GM23338 (cell line): ENCODE data around the gene RFX7. TPM values are rescaled to one million over a fixed set of nuclear protein-coding genes. Genes with fewer than 3 reads are reported as not detected.

Experiments
- ATAC-seq: fragments of 200-7000 bp; cut with Tn5 transposase; 3 replicates; pipeline ENCODE4 v1.9.1; 2020
- DNase-seq: peaks from one replicate; pipeline ENCODE4 v3.0.0-alpha.2; 2015; ENCODE audit warnings: low spot score
- H2AFZ ChIP-seq: fragments of 200-600 bp; sonication (generic); 2 replicates; pipeline ENCODE4 v1.8.0; 2016; ENCODE audit warnings: antibody characterized with exemption, mild to moderate bottlenecking, moderate library complexity
- H3F3A ChIP-seq: fragments of 200-600 bp; sonication (generic); replicated peaks from 2 replicates; pipeline ENCODE4 v1.8.0; 2017; ENCODE audit warnings: antibody characterized with exemption, mixed run types, low read depth
- H3K27ac ChIP-seq: fragments of 200-600 bp; sonication (generic); 2 replicates; pipeline ENCODE4 v1.6.1; 2016; ENCODE audit warnings: low read depth
- H3K27me3 ChIP-seq: fragments of 200-600 bp; sonication (generic); 2 replicates; pipeline ENCODE4 v1.8.0; 2016; ENCODE audit warnings: mild to moderate bottlenecking, mixed run types, moderate library complexity; ENCODE audit not compliant: insufficient read depth
- H3K36me3 ChIP-seq: fragments of 200-600 bp; sonication (generic); 2 replicates; pipeline ENCODE4 v1.8.0; 2016; ENCODE audit warnings: mild to moderate bottlenecking; ENCODE audit not compliant: insufficient read depth
- H3K4me1 ChIP-seq: fragments of 200-600 bp; sonication (generic); 2 replicates; pipeline ENCODE4 v1.8.0; 2016; ENCODE audit warnings: mild to moderate bottlenecking, moderate library complexity; ENCODE audit not compliant: insufficient read depth
- H3K4me2 ChIP-seq: fragments of 200-600 bp; sonication (generic); 2 replicates; pipeline ENCODE4 v1.7.1; 2017; ENCODE audit warnings: mixed run types
- H3K4me3 ChIP-seq: fragments of 200-600 bp; sonication (generic); 2 replicates; pipeline ENCODE4 v1.6.1; 2016; ENCODE audit warnings: mixed run types
- H3K79me2 ChIP-seq: fragments of 200-600 bp; sonication (generic); replicated peaks from 2 replicates; pipeline ENCODE4 v1.8.0; 2017; ENCODE audit warnings: mild to moderate bottlenecking; ENCODE audit not compliant: insufficient read depth
- H3K9me2 ChIP-seq: fragments of 200-600 bp; sonication (generic); 2 replicates; pipeline ENCODE4 v1.8.0; 2017; ENCODE audit not compliant: insufficient read depth
- H4K20me1 ChIP-seq: fragments of 200-600 bp; sonication (generic); replicated peaks from 2 replicates; pipeline ENCODE4 v1.8.0; 2017; ENCODE audit warnings: mild to moderate bottlenecking; ENCODE audit not compliant: insufficient read depth
- H3K27ac Mint-ChIP-seq: 2 replicates; pipeline ENCODE4 v1.8.0; 2020; ENCODE audit warnings: inconsistent platforms, mild to moderate bottlenecking, moderate library complexity, mixed read lengths
- H3K27me3 Mint-ChIP-seq: 3 replicates; pipeline ENCODE4 v1.8.0; 2022; ENCODE audit warnings: low read depth, mild to moderate bottlenecking, moderate library complexity, mixed read lengths, inconsistent platforms; ENCODE audit not compliant: insufficient read depth, poor library complexity
- H3K36me3 Mint-ChIP-seq: 3 replicates; pipeline ENCODE4 v1.8.0; 2021; ENCODE audit warnings: low read depth, mild to moderate bottlenecking, inconsistent platforms, moderate library complexity, mixed read lengths
- H3K4me1 Mint-ChIP-seq: 3 replicates; pipeline ENCODE4 v1.8.0; 2020; ENCODE audit warnings: mild to moderate bottlenecking, inconsistent platforms, mixed read lengths
- H3K4me3 Mint-ChIP-seq: 3 replicates; pipeline ENCODE4 v1.8.0; 2021; ENCODE audit warnings: moderate library complexity, mild to moderate bottlenecking, inconsistent platforms, mixed read lengths
- H3K9me3 Mint-ChIP-seq: 3 replicates; pipeline ENCODE4 v1.8.0; 2020; ENCODE audit warnings: moderate library complexity, mild to moderate bottlenecking, inconsistent platforms, mixed read lengths
- CREB1 ChIP-seq: fragments of 250-450 bp; sonication (Bioruptor Pico); IDR thresholded peaks from 2 replicates; pipeline ENCODE4 v1.5.0; 2020; ENCODE audit warnings: low read depth, mild to moderate bottlenecking, moderate library complexity
- EZH2 ChIP-seq: fragments of 200-600 bp; sonication (generic); IDR thresholded peaks from one replicate; pipeline ENCODE4 v1.8.0; 2017; ENCODE audit warnings: antibody characterized with exemption, mild to moderate bottlenecking, low read depth; ENCODE audit not compliant: unreplicated experiment
- EZH2phosphoT487 ChIP-seq: fragments of 200-600 bp; sonication (generic); IDR thresholded peaks from one replicate; pipeline ENCODE4 v1.8.1; 2018; ENCODE audit warnings: antibody characterized with exemption; ENCODE audit not compliant: unreplicated experiment
- ZNF462 ChIP-seq: fragments of 250-450 bp; sonication (Bioruptor Pico); IDR thresholded peaks from 2 replicates; pipeline ENCODE4 v1.5.0; 2020; ENCODE audit warnings: mild to moderate bottlenecking, moderate library complexity
- polyA plus RNA-seq: library from polyadenylated mRNA; unstranded; fragments of >200 nt; fragmentation: Nextera tagmentation; extraction: Ambion mirVana; gene quantifications from 2 replicates; pipeline ENCODE4 v1.2.1, GENCODE V29; 2016
- total RNA-seq: library from RNA; depleted of rRNA; stranded (reverse); fragments of >200 nt; shearing (Covaris generic); gene quantifications from 2 replicates; pipeline ENCODE4 v1.2.3, GENCODE V29; 2014

Gene RFX7
- total and polyA plus RNA-seq, 2 experiments from 2014 or later = 17.6 to 33.6 TPM

- no peak for TF ChIP-seq ZNF462 (CRISPR knock-in tag)
These were observed 18.2 kb downstream of the RFX7 start (continued) for GRCh38 chr15:56225520-56225919.

GRCh38 chr15:56222302-56222701, 21.4 kb downstream of the RFX7 start:
- Histone ChIP-seq H3K27ac (no peak overlapping the region), H3K4me3 (no peak overlapping the region), H2AFZ (no peak overlapping the region), H3K79me2 (peaks cover 100% of the 10 kb centered on the region), H3K9me2 (no peaks in the 10 kb centered on the region), H3F3A (no peaks in the 10 kb centered on the region), H3K4me2 (no peak overlapping the region), H3K27me3 (no peaks in the 10 kb centered on the region), H3K36me3 (peaks cover 10% of the 10 kb centered on the region; the same call in 1 of the 2 replicates), H4K20me1 (peaks cover 16% of the 10 kb centered on the region), H3K4me1 (peaks cover 23% of the 10 kb centered on the region)
- DNase-seq (no peak), ATAC-seq (no peak)
- no peak overlapping the region for H3K27ac Mint-ChIP-seq
- peaks cover 33% of the 10 kb centered on the region for H3K9me3 Mint-ChIP-seq
- TF ChIP-seq ZNF462 (CRISPR knock-in tag) (no peak), EZH2phosphoT487 (no peak), EZH2 (no peak), CREB1 (CRISPR knock-in tag) (no peak)
- H3K4me1 Mint-ChIP-seq = peaks cover 17% of the 10 kb centered on the region
- no peak overlapping the region for H3K4me3 Mint-ChIP-seq
- peaks cover 2% of the 10 kb centered on the region for H3K27me3 Mint-ChIP-seq
- peaks cover 60% of the 10 kb centered on the region for H3K36me3 Mint-ChIP-seq
